VCaP (cell line): ENCODE data around the gene RBM38.

Source experiments
- H3K27ac ChIP-seq: fragments of 450-650 bp; 2 replicates; pipeline ENCODE4 v1.5.1; 2017
- CTCF ChIP-seq: fragments of 450-650 bp; conservative IDR thresholded peaks from 2 replicates; pipeline ENCODE4 v1.5.1; 2017; ENCODE audit warnings: mild to moderate bottlenecking, moderate library complexity

The RBM38 gene

GRCh38 chr20:57394121-57395082 lies 3.2 kb downstream of the RBM38 start:
- no peak overlapping the region for H3K27ac ChIP-seq
- TF ChIP-seq CTCF, result no peak

GRCh38 chr20:57395111-57395966 lies 4.1 kb downstream of the RBM38 start:
- no peak overlapping the region for H3K27ac ChIP-seq
- TF ChIP-seq CTCF, result no peak

GRCh38 chr20:57396212-57396983 lies 5.2 kb downstream of the RBM38 start:
- TF ChIP-seq CTCF, result no peak

GRCh38 chr20:57396984-57397692 lies 5.9 kb downstream of the RBM38 start:
- no peak for TF ChIP-seq CTCF
- H3K27ac ChIP-seq, result no peak overlapping the region

More at GRCh38 chr20:57396212-57396983, 5.2 kb downstream of the RBM38 start:
- no peak overlapping the region for H3K27ac ChIP-seq

- H3K27ac ChIP-seq, result no peak overlapping the region
- TF ChIP-seq CTCF, result no peak
These were observed 6.5 kb downstream of the RBM38 start for GRCh38 chr20:57397693-57398108.

- no peak for TF ChIP-seq CTCF
- no peak overlapping the region for H3K27ac ChIP-seq
These were observed 7.1 kb downstream of the RBM38 start for GRCh38 chr20:57398231-57398821.
